Adrenal gland (tissue), 12 donors: ENCODE data around the gene BPI. TPM values are rescaled to one million over a fixed set of nuclear protein-coding genes. Genes with fewer than 3 reads are reported as not detected.

ENCODE experiments used
- DNase-seq, 7 donors: peaks; one replicate each; pipeline ENCODE4 v3.0.0-alpha.2; 2019 to 2020
- H3K27ac ChIP-seq, 5 donors: fragments of 200-600 bp; sonication (generic) in 4 of 5; 1 replicate in 3 of 5; 2 replicates in 2 of 5; pipeline versions ENCODE4 v1.5.1 to v1.8.0; 2016 to 2020; ENCODE audit warnings: mild to moderate bottlenecking in 1 of 5
- H3K27me3 ChIP-seq: fragments of 200-600 bp; 2 replicates; pipeline ENCODE4 v1.8.0; 2021
- H3K36me3 ChIP-seq, 2 donors: fragments of 200-600 bp; replicated peaks in 1 of 2; 1 replicate in 1 of 2; 2 replicates in 1 of 2; pipeline versions ENCODE4 v1.5.1 to v1.8.0; 2018 to 2022
- H3K4me1 ChIP-seq, 2 donors: fragments of 200-600 bp; replicated peaks in 1 of 2; 1 replicate in 1 of 2; 2 replicates in 1 of 2; pipeline versions ENCODE4 v1.5.1 to v1.8.0; 2018 to 2021
- H3K4me3 ChIP-seq, 4 donors: fragments of 200-600 bp; sonication (generic) in 3 of 4; one replicate each; pipeline ENCODE4 v1.5.1; 2016 to 2018
- H3K9me3 ChIP-seq, 3 donors: fragments of 200-600 bp; sonication (generic) in 1 of 3; replicated peaks in 1 of 3; 1 replicate in 2 of 3; 2 replicates in 1 of 3; pipeline versions ENCODE4 v1.5.1 to v1.8.0; 2016 to 2021
- CTCF ChIP-seq, 6 experiments: fragments of 450-650 bp in 4 of 6; fragments of 200-600 bp in 2 of 6; sonication (generic) in 1 of 6; IDR thresholded peaks; 1 replicate in 5 of 6; 2 replicates in 1 of 6; pipeline versions ENCODE4 v1.5.1 to v1.8.0; 2016 to 2021; ENCODE audit warnings: antibody characterized with exemption in 6 of 6, mild to moderate bottlenecking in 2 of 6, moderate library complexity in 1 of 6
- POLR2A ChIP-seq, 2 donors: fragments of 450-650 bp; IDR thresholded peaks; one replicate each; pipeline ENCODE4 v1.6.1; 2017; ENCODE audit warnings: antibody characterized with exemption in 2 of 2, mild to moderate bottlenecking in 2 of 2, moderate library complexity in 1 of 2
- WGBS, 4 donors: extraction: QIAGEN DNeasy Blood & Tissue Kit in 2 of 4; methylation state at CpG; one replicate each; pipeline versions ENCODE4 v1.1.5 to v1.1.7; 2013 to 2017; 5-methylcytosine and 5-hydroxymethylcytosine counted together
- intact Hi-C, 2 donors: fragments of 100-400 bp; cut with DNase I; formaldehyde crosslinking; loops; one replicate each; pipeline versions ENCODE4 v1.14.1 to v1.15.0; 2022 to 2023
- polyA plus RNA-seq, 3 donors: library from polyadenylated mRNA; stranded (reverse); fragments of 200-250 nt in 2 of 3; fragments of 350-450 nt in 1 of 3; fragmentation: Illumina TruSeq in 1 of 3; extraction: RNeasy Lipid Tissue Mini Kit (QIAGEN cat#74804) in 1 of 3; gene quantifications; one replicate each; pipeline ENCODE4 v1.2.3, GENCODE V29; 2013 to 2014
- total RNA-seq, 9 donors: library from RNA; depleted of rRNA in 4 of 9; stranded (reverse); fragments of >200 nt in 4 of 9; fragments of 120-200 nt in 1 of 9; fragmentation: NEBNext Ultra II Directional in 1 of 9; extraction: Animal tissue kit (Norgen Biotek cat#: 25700) in 1 of 9; gene quantifications; one replicate each; pipeline versions ENCODE4 v1.1.0 to v1.2.4, GENCODE V29; 2013 to 2023
- donor health status: healthy with polysubstance abuse.
- donor health status: Bipolar disorder and iron deficiency.
- donor health status: DM: yes; HTN: yes; CAD: no.
- donor health status: DM: no; HTN: no; CAD: no.
- donor health status: DM: no; HTN: no; CAD: no.
- donor health status: DM: yes; HTN: yes; CAD: no.

Gene BPI
- total and polyA plus RNA-seq, 12 donors = 0.13 to 0.74 (median 0.21) TPM; not detected in 2

GRCh38 chr20:38330638-38331037, 26.7 kb downstream of the BPI start:
- H3K9me3 ChIP-seq = no peaks in the 10 kb centered on the region
- no peaks in the 10 kb centered on the region for H3K27me3 ChIP-seq
- no peak overlapping the region for H3K4me3 ChIP-seq
- no peaks in the 10 kb centered on the region for H3K4me1 ChIP-seq
- no peak overlapping the region for H3K27ac ChIP-seq
- WGBS, 4 donors = 54 to 74% (median 66%) methylated on average over 3 of the region's 3 CpGs
- no peaks in the 10 kb centered on the region for H3K36me3 ChIP-seq
- TF ChIP-seq POLR2A (IDR thresholded peaks at IDR 0.05) (no peak), CTCF (IDR thresholded peaks at IDR 0.05) (no peak)
- intact Hi-C loops = no loop called here
- DNase-seq = no peak

GRCh38 chr20:38331245-38331644, 27.3 kb downstream of the BPI start:
- TF ChIP-seq POLR2A (IDR thresholded peaks at IDR 0.05) (no peak), CTCF (IDR thresholded peaks at IDR 0.05) (no peak)

GRCh38 chr20:38331814-38332213, 27.9 kb downstream of the BPI start:
- H3K9me3 ChIP-seq = no peaks in the 10 kb centered on the region
- no peak overlapping the region for H3K4me3 ChIP-seq
- TF ChIP-seq POLR2A (IDR thresholded peaks at IDR 0.05) = no peak
- no peak for TF ChIP-seq CTCF (IDR thresholded peaks at IDR 0.05)
- no peaks in the 10 kb centered on the region for H3K27me3 ChIP-seq
- 72 to 79% (median 76%) methylated on average over 8 of the region's 8 CpGs for WGBS, 4 donors
- H3K4me1 ChIP-seq = no peaks in the 10 kb centered on the region
- intact Hi-C loops = no loop called here
- no peaks in the 10 kb centered on the region for H3K36me3 ChIP-seq
- no peak for DNase-seq
- no peak overlapping the region for H3K27ac ChIP-seq

More at GRCh38 chr20:38331245-38331644, 27.3 kb downstream of the BPI start:
- H3K27me3 ChIP-seq = no peaks in the 10 kb centered on the region
- no peaks in the 10 kb centered on the region for H3K4me1 ChIP-seq
- H3K36me3 ChIP-seq = no peaks in the 10 kb centered on the region
- no peaks in the 10 kb centered on the region for H3K9me3 ChIP-seq
- H3K4me3 ChIP-seq = no peak overlapping the region
- no peak overlapping the region for H3K27ac ChIP-seq
- intact Hi-C loops = no loop called here
- no peak for DNase-seq

GRCh38 chr20:38334016-38334415, 30.1 kb downstream of the BPI start:
- TF ChIP-seq POLR2A (IDR thresholded peaks at IDR 0.05) = no peak
- TF ChIP-seq CTCF (IDR thresholded peaks at IDR 0.05) = no peak
- Histone ChIP-seq H3K4me3 (no peak overlapping the region), H3K36me3 (no peaks in the 10 kb centered on the region), H3K4me1 (no peaks in the 10 kb centered on the region), H3K27me3 (no peaks in the 10 kb centered on the region), H3K9me3 (no peaks in the 10 kb centered on the region), H3K27ac (no peak overlapping the region)
- no peak for DNase-seq
- 64 to 77% (median 76%) methylated on average over 7 to 8 of the region's 8 CpGs for WGBS, 4 donors
- intact Hi-C loops = no loop called here
